Stimulated activated CD8-positive, alpha-beta memory T cell treated with anti-CD3 and anti-CD28 coated beads, Interleukin-4, amount 100 ng/mL, for 48 hours (primary cell): ENCODE data around the gene LOXL3.
"Not testable (repeated sequence)": the region's sequence is repeated elsewhere in the genome, so short reads cannot be mapped to it uniquely, and the experiment has no call there.

Experiments used
- DNase-seq: peaks from one replicate; pipeline ENCODE4 v3.0.0-alpha.2; 2020

The LOXL3 gene

GRCh38 chr2:74483675-74484164 is 70.0 kb downstream of the LOXL3 start:
- not testable (repeated sequence) for DNase-seq

- DNase-seq, result peak; percentile 94
These were observed 70.7 kb downstream of the LOXL3 start, which contains the start of the genes CCDC142 and TTC31 for GRCh38 chr2:74482801-74483674. Gene CCDC142, minus strand, starts transcription at chr2:74482998. Its CDS starts 161 bp downstream, at chr2:74482837. Gene TTC31, plus strand, starts transcription at chr2:74483081. Its CDS starts 15 bp downstream, at chr2:74483096.
